ENCODE measurements around the gene SAMD11.
A peak's percentile ranks its signal among the peaks of the same experiment; 100 is the strongest.
"Not testable (repeated sequence)": the region's sequence is repeated elsewhere in the genome, so short reads cannot be mapped to it uniquely, and the experiment has no call there.

The SAMD11 gene

DNA sequence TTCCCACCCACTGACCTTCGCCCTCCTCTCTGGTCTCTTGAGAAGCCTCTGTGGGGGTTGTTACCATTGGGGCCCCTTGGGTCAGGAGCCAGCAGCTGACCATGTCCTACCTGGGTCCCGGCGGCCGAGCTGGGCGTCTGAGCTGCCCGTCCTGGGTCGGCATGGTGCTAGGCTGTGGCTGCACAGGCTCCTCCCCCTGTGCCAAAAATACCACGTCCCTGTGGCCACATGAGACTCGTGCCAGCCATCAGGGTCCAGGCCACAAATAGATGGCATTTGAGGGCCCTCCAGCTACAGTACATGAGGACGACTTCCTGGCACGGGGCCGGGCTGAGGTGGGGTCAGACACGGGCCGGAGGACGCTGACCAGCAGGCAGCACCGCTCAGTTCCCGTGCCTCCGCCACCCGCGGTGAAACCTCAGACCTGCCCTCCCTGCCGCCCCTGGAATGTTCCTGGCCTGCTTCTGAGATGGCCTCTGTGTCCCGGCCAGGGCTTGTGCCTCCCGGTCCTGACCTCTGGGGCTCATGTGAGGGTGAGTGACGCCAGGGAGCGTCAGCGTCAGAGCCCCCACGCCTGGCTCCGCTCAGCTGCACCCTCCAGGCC, 58.3 kb downstream of the SAMD11 start, which contains the start of gene PERM1:
TSS of gene PERM1 (minus strand) at position 139 of the 604 bp plus-strand sequence. CDS start 1,064 bp downstream, outside the sequence.
- TF ChIP-seq, protein P1, sequence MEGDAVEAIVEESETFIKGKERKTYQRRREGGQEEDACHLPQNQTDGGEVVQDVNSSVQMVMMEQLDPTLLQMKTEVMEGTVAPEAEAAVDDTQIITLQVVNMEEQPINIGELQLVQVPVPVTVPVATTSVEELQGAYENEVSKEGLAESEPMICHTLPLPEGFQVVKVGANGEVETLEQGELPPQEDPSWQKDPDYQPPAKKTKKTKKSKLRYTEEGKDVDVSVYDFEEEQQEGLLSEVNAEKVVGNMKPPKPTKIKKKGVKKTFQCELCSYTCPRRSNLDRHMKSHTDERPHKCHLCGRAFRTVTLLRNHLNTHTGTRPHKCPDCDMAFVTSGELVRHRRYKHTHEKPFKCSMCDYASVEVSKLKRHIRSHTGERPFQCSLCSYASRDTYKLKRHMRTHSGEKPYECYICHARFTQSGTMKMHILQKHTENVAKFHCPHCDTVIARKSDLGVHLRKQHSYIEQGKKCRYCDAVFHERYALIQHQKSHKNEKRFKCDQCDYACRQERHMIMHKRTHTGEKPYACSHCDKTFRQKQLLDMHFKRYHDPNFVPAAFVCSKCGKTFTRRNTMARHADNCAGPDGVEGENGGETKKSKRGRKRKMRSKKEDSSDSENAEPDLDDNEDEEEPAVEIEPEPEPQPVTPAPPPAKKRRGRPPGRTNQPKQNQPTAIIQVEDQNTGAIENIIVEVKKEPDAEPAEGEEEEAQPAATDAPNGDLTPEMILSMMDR (IDR thresholded peaks at IDR 0.05; ENCODE audit: low read depth, low read length, missing control alignments) = no peak
- H3K27ac ChIP-seq = no peak within 1 kb of the TSS
- H3K36me3 ChIP-seq (replicated peaks) = no peaks in the 10 kb centered on the region
- in situ Hi-C loops (cut with HindIII; ENCODE audit: low pct_ligation_motif_present, low sequenced_read_pairs) = no loop called here
- peaks cover 3% of the 10 kb centered on the region for H3K27me3 ChIP-seq (replicated peaks)
- DNase-seq = no peak
- no peak within 1 kb of the TSS for H3K4me3 ChIP-seq (ENCODE audit: low read depth, low read length)

DNA sequence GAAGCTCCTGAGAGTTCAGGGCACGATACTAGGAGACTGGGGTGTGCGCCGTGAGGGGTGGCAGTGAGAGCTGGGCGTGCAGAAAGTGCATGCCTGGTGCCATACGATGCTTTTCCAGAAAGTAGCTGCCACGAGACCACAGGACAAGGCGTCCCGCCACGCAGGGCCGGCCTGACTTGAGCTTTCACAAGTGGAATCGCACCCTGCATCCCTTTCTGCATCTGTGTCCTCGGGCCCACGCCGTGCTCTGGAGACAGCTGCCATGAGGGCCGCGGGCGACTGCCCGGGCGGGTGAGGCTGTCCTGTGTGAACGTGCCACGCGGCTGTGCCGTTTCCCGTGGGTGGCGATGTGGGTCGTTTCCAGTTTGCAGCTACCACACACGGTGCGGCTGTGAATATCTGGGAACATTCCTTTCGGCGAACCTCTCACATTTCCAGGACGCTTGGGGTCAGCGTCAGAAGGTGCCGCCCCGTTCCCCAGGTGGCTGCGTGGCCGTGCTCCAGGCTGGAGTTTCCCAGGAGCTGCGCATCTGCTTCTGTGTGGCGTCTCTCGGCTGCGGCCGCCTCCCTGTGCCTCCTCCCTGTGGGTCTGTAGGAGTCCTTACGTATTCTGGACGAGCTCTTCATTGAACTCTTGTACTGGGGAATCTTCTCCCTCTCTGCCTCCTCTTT, 59.2 kb downstream of the SAMD11 start:
- Histone ChIP-seq H3K27ac (no peak overlapping the region), H3K4me3 (ENCODE audit: low read depth, low read length) (no peak overlapping the region), H3K27me3 (replicated peaks) (peaks cover 3% of the 10 kb centered on the region), H3K36me3 (replicated peaks) (no peaks in the 10 kb centered on the region)
- TF ChIP-seq, protein P1 (IDR thresholded peaks at IDR 0.05; ENCODE audit: low read depth, low read length, missing control alignments) = no peak
- in situ Hi-C loops (cut with HindIII; ENCODE audit: low pct_ligation_motif_present, low sequenced_read_pairs) = no loop called here
- DNase-seq = no peak

DNA sequence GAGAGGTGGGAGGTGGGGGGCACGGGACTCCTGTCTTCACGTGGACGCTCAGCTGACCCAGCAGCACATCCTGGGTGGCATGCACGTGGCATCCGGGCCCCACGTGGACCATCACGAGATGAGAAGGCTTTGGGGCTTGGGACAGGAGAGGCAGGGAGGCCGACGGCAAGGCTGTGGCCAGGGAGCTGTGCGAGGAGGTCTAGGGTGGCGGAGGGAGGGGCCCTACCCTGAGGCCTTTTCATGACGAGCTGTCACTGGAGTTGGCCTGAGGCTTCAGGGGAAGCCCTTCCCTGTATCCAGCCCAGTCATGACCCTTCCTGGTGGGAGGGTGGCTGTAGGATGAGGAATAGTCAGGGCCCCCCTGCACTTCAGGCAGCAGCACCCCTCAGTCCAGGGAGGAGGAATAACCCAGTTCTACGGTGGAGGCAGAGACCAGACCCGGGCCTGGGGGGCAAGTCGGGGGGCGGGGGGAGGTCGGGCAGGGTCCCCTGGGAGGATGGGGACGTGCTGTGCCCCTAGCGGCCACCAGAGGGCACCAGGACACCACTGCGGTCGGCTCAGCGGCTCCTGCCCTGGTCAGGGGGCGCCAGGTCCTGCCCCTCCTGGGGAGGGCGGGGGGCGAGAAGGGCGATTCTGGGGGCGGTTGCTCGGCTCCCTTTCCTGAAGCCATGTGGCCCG, 60.2 kb downstream of the SAMD11 start:
- Histone ChIP-seq H3K27ac (no peak overlapping the region), H3K4me3 (ENCODE audit: low read depth, low read length) (peak overlapping the region; percentile 9), H3K27me3 (replicated peaks) (peaks cover 3% of the 10 kb centered on the region), H3K36me3 (replicated peaks) (no peaks in the 10 kb centered on the region)
- in situ Hi-C loops (cut with HindIII; ENCODE audit: low pct_ligation_motif_present, low sequenced_read_pairs) = no loop called here
- TF ChIP-seq, protein P1 (IDR thresholded peaks at IDR 0.05; ENCODE audit: low read depth, low read length, missing control alignments) = peak; percentile 82
- DNase-seq = no peak

DNA sequence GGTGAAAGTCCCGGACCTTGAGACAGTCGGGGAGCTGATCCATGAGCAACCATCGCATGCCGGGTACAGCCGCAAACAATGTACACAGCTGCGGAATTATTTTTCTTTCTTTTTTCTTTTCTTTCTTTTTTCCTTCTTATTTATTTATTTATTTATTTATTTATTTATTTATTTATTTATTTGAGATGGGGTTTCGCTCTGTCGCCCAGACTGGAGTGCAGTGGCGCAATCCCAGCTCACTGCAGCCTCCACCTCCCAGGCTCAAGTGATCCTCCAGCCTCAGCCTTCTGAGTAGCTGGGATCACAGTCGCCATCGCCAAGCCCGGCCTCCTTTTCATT, 60.7 kb downstream of the SAMD11 start:
- Histone ChIP-seq H3K27me3 (replicated peaks) (peaks cover 3% of the 10 kb centered on the region), H3K27ac (no peak overlapping the region), H3K4me3 (ENCODE audit: low read depth, low read length) (peak overlapping the region; percentile 9), H3K36me3 (replicated peaks) (no peaks in the 10 kb centered on the region)
- DNase-seq = no peak
- TF ChIP-seq, protein P1 (IDR thresholded peaks at IDR 0.05; ENCODE audit: low read depth, low read length, missing control alignments) = no peak
- in situ Hi-C loops (cut with HindIII; ENCODE audit: low pct_ligation_motif_present, low sequenced_read_pairs) = no loop called here

DNA sequence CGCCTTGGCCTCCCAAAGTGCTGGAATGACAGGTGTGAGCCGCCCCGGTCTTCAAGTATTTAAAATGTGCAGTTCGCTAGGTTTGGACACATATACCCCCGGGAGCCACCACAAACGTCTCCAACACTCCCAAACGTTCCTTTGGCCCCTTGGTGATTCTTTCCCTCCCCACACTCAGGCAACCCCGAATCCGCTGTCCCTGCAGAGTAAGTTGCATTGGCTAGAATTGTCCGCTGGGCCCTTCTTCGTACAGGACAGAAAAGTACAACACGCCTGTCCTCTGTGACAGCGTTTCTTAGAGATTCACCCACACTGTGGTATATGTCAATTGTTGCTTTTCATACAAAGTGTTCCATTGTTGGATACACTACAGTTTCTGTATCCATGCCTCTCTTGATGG, 61.4 kb downstream of the SAMD11 start:
- peaks cover 3% of the 10 kb centered on the region for H3K27me3 ChIP-seq (replicated peaks)
- in situ Hi-C loops (cut with HindIII; ENCODE audit: low pct_ligation_motif_present, low sequenced_read_pairs) = no loop called here
- no peak overlapping the region for H3K27ac ChIP-seq
- no peak overlapping the region for H3K4me3 ChIP-seq (ENCODE audit: low read depth, low read length)
- H3K36me3 ChIP-seq (replicated peaks) = no peaks in the 10 kb centered on the region
- TF ChIP-seq, protein P1 (IDR thresholded peaks at IDR 0.05; ENCODE audit: low read depth, low read length, missing control alignments) = no peak
- no peak for DNase-seq

DNA sequence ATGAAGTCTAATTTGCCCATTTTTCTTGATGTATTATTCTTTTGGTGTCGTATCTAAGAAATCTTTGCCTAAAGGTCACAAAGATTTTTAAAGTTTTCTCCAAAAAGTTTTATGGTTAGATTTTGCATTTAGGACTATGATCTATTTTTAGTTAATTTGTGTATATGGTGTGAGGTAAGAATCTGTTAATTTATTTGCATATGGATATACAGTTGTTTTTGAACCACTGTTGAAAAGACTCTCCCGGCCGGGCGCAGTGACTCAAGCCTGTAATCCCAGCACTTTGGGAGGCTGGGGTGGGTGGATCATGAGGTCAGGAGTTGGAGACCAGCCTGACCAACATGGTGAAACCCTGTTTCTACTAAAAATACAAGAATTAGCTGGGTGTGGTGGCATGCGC, 64.3 kb downstream of the SAMD11 start:
- H3K36me3 ChIP-seq (replicated peaks); DNase-seq; H3K27ac ChIP-seq; H3K4me3 ChIP-seq (ENCODE audit: low read depth, low read length); in situ Hi-C loops (cut with HindIII; ENCODE audit: low pct_ligation_motif_present, low sequenced_read_pairs); H3K27me3 ChIP-seq (replicated peaks): not testable (repeated sequence)

DNA sequence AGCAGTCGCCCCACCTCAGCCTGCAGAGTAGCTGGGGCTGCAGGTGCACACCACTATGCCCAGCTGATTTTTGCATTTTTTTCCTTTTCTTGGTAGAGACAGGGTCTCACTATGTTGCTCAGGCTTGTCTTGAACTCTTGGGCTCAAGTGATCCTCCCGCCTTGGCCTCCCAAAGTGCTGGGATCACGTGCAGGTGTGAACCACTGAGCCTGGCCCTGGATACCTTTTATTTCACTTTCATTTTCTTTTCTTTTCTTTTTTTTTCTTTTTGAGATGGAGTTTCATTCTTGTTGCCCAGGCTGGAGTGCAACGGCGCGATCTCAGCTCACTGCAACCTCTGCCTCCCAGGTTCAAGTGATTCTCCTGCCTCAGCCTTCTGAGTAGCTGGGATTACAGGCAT, 67.6 kb downstream of the SAMD11 start:
- H3K27me3 ChIP-seq (replicated peaks); DNase-seq; in situ Hi-C loops (cut with HindIII; ENCODE audit: low pct_ligation_motif_present, low sequenced_read_pairs): not testable (repeated sequence)

More for the DNA sequence above, 67.6 kb downstream of the SAMD11 start:
- H3K4me3 ChIP-seq (ENCODE audit: low read depth, low read length); H3K36me3 ChIP-seq (replicated peaks); H3K27ac ChIP-seq: not testable (repeated sequence)
